ENCODE data around the gene BIK. TPM values are rescaled to one million over a fixed set of nuclear protein-coding genes. Genes with fewer than 3 reads are reported as not detected.

BIK gene
- total RNA-seq, 4 donors from 2014 or later, result 6.1 to 15.6 (median 13.5) TPM

DNA sequence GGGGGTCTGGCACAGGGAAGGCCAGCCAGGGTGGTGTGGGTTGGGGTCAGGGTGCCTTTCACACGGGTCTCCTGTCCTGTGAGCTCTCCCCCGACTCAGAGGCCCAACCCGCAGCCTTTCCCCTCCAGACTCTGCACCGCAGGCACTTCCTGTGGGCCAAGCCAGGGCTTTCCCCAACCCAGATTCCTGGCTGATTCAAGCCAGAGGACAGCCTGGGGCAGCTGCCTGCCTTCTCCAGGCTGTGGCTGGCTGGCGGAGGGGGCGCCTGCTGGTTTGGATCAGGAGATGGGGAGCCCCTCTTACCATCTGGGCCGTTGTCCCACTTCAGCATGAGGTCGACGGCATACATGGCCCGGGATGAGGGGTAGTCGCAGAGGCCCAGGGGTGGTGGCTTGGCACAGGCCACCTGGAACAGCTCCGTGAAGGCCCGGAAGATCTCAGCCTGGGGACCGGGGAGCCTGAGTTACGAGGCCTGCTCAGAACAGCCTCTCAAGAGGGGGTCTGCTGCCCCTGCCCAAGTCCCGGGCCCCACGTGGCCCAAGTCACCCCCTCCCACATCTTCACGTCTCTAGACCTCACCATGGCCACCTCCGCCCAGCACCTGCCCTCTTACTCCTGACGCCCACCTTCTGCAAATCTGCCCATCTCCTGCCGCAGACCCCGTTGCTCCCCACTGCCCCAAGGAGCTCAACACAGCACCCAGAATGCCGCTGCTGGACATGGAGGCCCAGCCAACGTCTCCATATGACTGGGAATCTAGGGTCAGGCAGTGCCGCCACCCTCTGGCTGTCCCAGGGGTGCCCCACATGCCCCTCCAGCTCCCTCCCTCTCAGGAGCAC is 58.1 kb downstream of the BIK start:
- Histone ChIP-seq H3K9me3 (no peaks in the 10 kb centered on the region), H3K4me3 (no peak overlapping the region), H3K27me3 (no peaks in the 10 kb centered on the region), H3K27ac (peak overlapping the region in 3 of 4 donors; percentile 25 to 53 (median 33)), H3K36me3 (peaks cover 19 to 76% (median 29%) of the 10 kb centered on the region in 3 donors), H3K4me1 (peaks cover 18 to 74% (median 32%) of the 10 kb centered on the region in 3 donors)
- TF ChIP-seq, protein P1, sequence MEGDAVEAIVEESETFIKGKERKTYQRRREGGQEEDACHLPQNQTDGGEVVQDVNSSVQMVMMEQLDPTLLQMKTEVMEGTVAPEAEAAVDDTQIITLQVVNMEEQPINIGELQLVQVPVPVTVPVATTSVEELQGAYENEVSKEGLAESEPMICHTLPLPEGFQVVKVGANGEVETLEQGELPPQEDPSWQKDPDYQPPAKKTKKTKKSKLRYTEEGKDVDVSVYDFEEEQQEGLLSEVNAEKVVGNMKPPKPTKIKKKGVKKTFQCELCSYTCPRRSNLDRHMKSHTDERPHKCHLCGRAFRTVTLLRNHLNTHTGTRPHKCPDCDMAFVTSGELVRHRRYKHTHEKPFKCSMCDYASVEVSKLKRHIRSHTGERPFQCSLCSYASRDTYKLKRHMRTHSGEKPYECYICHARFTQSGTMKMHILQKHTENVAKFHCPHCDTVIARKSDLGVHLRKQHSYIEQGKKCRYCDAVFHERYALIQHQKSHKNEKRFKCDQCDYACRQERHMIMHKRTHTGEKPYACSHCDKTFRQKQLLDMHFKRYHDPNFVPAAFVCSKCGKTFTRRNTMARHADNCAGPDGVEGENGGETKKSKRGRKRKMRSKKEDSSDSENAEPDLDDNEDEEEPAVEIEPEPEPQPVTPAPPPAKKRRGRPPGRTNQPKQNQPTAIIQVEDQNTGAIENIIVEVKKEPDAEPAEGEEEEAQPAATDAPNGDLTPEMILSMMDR (IDR thresholded peaks at IDR 0.05), result no peak
- TF ChIP-seq POLR2A (IDR thresholded peaks at IDR 0.05), result no peak
- intact Hi-C loops (cut with DNase I), result no loop called here
- WGBS, 2 donors, result 51 to 80% methylated on average over 8 to 9 of the region's 25 CpGs
- no peak for DNase-seq

DNA sequence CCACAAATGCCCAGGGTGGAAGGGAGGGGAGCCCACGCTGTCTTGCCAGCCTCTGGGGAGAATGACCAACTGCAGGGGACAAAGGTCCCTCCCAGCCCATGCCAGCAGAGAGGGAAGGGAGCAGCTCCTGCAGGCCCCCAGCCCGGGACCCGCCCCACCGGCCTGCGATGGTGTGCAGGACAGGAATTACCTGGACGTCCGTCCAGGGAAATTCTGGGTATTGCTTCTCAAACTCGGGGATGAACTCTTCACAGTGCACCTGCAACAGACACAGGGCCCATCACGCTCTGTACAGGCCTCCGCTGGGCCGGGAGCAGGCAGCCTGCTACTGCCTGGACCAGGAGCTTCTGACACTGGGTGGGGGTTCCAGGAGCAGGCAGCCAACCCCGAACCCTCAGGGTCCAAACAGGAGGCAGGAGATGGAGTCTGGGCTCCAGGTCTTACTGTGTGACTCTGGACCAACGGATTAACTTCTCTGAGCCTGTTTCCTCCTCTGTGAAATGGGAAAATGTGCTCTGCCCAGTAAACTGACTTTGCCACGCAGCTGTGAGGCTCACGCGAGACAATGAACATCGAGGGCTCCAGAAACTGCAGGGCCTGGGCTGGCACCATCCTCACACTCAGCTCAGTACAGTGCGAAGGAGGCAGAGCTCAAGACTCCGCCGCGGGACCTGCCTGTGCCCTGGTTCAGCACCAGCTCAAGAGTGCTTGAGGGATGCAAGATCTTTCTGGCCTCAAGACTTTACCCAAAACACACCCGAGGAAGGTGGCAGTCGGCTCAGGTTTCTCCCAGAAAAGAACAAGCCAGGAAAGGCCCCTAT is 59.0 kb downstream of the BIK start:
- Histone ChIP-seq H3K4me1 (peaks cover 18 to 74% (median 33%) of the 10 kb centered on the region in 3 donors), H3K27ac (peak overlapping the region in 1 of 4 donors; percentile 25), H3K27me3 (no peaks in the 10 kb centered on the region), H3K4me3 (no peak overlapping the region), H3K36me3 (peaks cover 25 to 84% (median 37%) of the 10 kb centered on the region in 3 donors), H3K9me3 (no peaks in the 10 kb centered on the region)
- intact Hi-C loops (cut with DNase I), result no loop called here
- DNase-seq, result no peak
- TF ChIP-seq, protein P1 (IDR thresholded peaks at IDR 0.05), result no peak
- TF ChIP-seq POLR2A (IDR thresholded peaks at IDR 0.05), result no peak
- 72% methylated on average over 4 of the region's 23 CpGs; no CpG with 5 or more reads in 1 of the 2 donors for WGBS, 2 donors

DNA sequence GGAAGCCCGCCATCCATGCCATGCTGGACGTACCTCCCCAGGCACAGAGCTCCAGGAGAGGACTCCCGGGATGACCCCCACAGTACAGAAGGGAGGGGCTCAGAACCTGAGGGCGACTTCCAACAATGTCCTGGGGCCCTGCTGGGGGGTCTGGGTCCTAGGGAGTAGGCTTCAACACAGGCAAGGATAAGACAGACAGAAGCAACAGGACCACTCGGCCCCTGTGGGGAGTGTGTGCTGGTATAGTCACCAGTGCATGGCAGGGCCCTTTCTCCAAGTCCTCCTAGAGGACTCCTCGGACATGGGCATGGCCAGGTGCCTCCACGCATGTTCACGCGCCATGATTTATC is 59.6 kb downstream of the BIK start:
- Histone ChIP-seq H3K4me3 (no peak overlapping the region), H3K27ac (peak overlapping the region in 1 of 4 donors; percentile 86), H3K4me1 (peaks cover 19 to 74% (median 34%) of the 10 kb centered on the region in 3 donors), H3K27me3 (no peaks in the 10 kb centered on the region), H3K36me3 (peaks cover 25 to 90% (median 42%) of the 10 kb centered on the region in 3 donors), H3K9me3 (no peaks in the 10 kb centered on the region)
- TF ChIP-seq, protein P1 (IDR thresholded peaks at IDR 0.05), result no peak
- TF ChIP-seq POLR2A (IDR thresholded peaks at IDR 0.05), result no peak
- no peak for DNase-seq
- WGBS, 2 donors, result 97% methylated on average over 8 of the region's 9 CpGs; no CpG with 5 or more reads in 1 of the 2 donors
- intact Hi-C loops (cut with DNase I), result no loop called here

DNA sequence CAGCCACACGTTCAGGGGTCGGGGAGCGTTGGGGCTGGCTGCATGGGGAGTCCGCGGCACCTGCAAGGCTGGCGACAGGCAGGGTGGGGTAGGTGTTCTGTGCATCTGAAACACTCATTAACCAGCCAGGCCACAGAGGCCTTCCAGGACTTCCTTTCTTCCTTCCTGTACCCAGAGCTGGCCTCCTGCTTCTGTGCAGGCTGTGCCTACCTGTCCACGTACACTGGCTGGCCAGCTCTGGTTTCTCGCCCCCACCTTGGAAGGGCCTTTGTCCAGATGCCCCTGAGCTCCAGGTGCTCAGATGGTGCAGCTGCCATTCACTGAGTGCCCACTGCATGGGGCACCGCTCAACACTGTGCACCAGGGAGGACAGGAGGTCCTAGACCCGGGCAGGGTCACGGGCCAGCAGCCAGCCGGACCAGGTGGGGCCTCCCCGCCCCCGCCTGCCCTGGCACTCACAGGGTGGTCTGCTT is 60.5 kb downstream of the BIK start:
- H3K9me3 ChIP-seq, result no peaks in the 10 kb centered on the region
- peak overlapping the region; percentile 70 to 86 (median 81) for H3K27ac ChIP-seq
- WGBS, 2 donors, result 54 to 64% methylated on average over 6 to 7 of the region's 14 CpGs
- TF ChIP-seq POLR2A (IDR thresholded peaks at IDR 0.05), result no peak
- TF ChIP-seq, protein P1 (IDR thresholded peaks at IDR 0.05), result no peak
- DNase-seq, result no peak
- peak overlapping the region in 1 of 4 donors; percentile 15 for H3K4me3 ChIP-seq
- H3K36me3 ChIP-seq, result peaks cover 25 to 100% (median 47%) of the 10 kb centered on the region in 3 donors
- intact Hi-C loops (cut with DNase I), result no loop called here
- H3K27me3 ChIP-seq, result no peaks in the 10 kb centered on the region
- H3K4me1 ChIP-seq, result peaks cover 19 to 80% (median 42%) of the 10 kb centered on the region in 3 donors
